Karpas-422 (cell line): ENCODE data around the gene SORCS2. TPM values are rescaled to one million over a fixed set of nuclear protein-coding genes. Genes with fewer than 3 reads are reported as not detected.

ENCODE experiments used
- DNase-seq: peaks from one replicate; pipeline ENCODE4 v3.0.0-alpha.2; 2015
- H2AFZ ChIP-seq: fragments of 200-600 bp; sonication (generic); 2 replicates; pipeline ENCODE4 v1.6.1; 2014; ENCODE audit warnings: antibody characterized with exemption, low read length, mixed read lengths
- H3K27ac ChIP-seq: fragments of 200-600 bp; sonication (generic); 2 replicates; pipeline ENCODE4 v1.5.1; 2014; ENCODE audit warnings: mild to moderate bottlenecking, low read length, moderate library complexity
- H3K27me3 ChIP-seq: fragments of 200-600 bp; sonication (generic); 2 replicates; pipeline ENCODE4 v1.6.1; 2014; ENCODE audit warnings: low read length, mixed read lengths
- H3K36me3 ChIP-seq: fragments of 200-600 bp; sonication (generic); 2 replicates; pipeline ENCODE4 v1.6.1; 2014; ENCODE audit warnings: low read length, mixed read lengths; ENCODE audit not compliant: insufficient read depth
- H3K4me1 ChIP-seq: fragments of 200-600 bp; sonication (generic); 2 replicates; pipeline ENCODE4 v1.6.1; 2014; ENCODE audit warnings: mild to moderate bottlenecking, low read length, mixed read lengths
- H3K4me2 ChIP-seq: fragments of 200-600 bp; sonication (generic); 2 replicates; pipeline ENCODE4 v1.6.1; 2014; ENCODE audit warnings: low read length, low read depth, mild to moderate bottlenecking; ENCODE audit not compliant: poor library complexity, severe bottlenecking
- H3K4me3 ChIP-seq: fragments of 200-600 bp; sonication (generic); 2 replicates; pipeline ENCODE4 v1.5.1; 2014; ENCODE audit warnings: mild to moderate bottlenecking, antibody characterized with exemption, low read length, mixed read lengths
- H3K79me2 ChIP-seq: fragments of 200-600 bp; sonication (generic); 2 replicates; pipeline ENCODE4 v1.6.1; 2014; ENCODE audit warnings: mild to moderate bottlenecking, low read length, mixed read lengths
- H3K9ac ChIP-seq: fragments of 200-600 bp; sonication (generic); 2 replicates; pipeline ENCODE4 v1.6.0; 2014; ENCODE audit warnings: low read length
- H3K9me2 ChIP-seq: fragments of 200-600 bp; sonication (generic), shearing (Covaris generic); replicated peaks from 2 replicates; pipeline ENCODE4 v1.6.0; 2014; ENCODE audit warnings: mild to moderate bottlenecking, low read length, moderate library complexity; ENCODE audit not compliant: insufficient read depth
- H3K9me3 ChIP-seq: fragments of 300-700, 200-600 bp; sonication (generic); 2 replicates; pipeline ENCODE4 v1.6.1; 2014; ENCODE audit warnings: low read length, mixed read lengths
- H4K20me1 ChIP-seq: fragments of 200-600 bp; sonication (generic); 2 replicates; pipeline ENCODE4 v1.6.1; 2014; ENCODE audit warnings: mild to moderate bottlenecking, antibody characterized with exemption, low read length, low read depth; ENCODE audit not compliant: insufficient read depth
- total RNA-seq: library from RNA; depleted of rRNA; stranded (reverse); fragments of >200 nt; shearing (Covaris generic); gene quantifications from 2 replicates; pipeline ENCODE4 v1.2.3, GENCODE V29; 2014; ENCODE audit warnings: low replicate concordance

The SORCS2 gene
- total RNA-seq, 1 experiment from 2014 or later = not detected

DNA sequence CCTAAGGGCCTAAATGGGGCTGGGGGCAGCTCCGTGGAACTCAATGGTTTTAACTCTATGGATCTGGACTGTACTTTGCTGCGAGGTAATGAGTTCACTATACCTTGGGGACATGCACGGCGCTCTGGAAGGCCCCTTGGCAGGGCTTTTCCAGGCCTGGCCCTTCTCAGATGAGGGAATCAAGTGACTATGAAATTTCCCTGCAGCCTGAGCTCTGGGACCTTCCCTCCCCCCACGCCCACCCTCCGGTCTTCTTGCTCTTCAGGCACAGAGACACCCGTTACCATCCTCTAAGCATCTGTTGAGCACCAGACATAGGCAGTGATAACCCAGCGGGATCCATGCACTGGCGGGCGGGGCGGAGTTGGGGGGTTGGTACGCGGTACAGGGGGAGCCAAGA, 133.2 kb downstream of the SORCS2 start:
- no peaks in the 10 kb centered on the region for H3K4me1 ChIP-seq
- H3K9me3 ChIP-seq = no peaks in the 10 kb centered on the region
- no peak overlapping the region for H3K9ac ChIP-seq
- H2AFZ ChIP-seq = no peak overlapping the region
- H3K27me3 ChIP-seq = no peaks in the 10 kb centered on the region
- no peaks in the 10 kb centered on the region for H3K36me3 ChIP-seq
- no peak overlapping the region for H3K4me2 ChIP-seq
- no peak for DNase-seq
- no peak overlapping the region for H3K27ac ChIP-seq
- no peak overlapping the region for H3K4me3 ChIP-seq
- H3K79me2 ChIP-seq = no peaks in the 10 kb centered on the region
- H4K20me1 ChIP-seq = no peaks in the 10 kb centered on the region
- H3K9me2 ChIP-seq = no peaks in the 10 kb centered on the region

DNA sequence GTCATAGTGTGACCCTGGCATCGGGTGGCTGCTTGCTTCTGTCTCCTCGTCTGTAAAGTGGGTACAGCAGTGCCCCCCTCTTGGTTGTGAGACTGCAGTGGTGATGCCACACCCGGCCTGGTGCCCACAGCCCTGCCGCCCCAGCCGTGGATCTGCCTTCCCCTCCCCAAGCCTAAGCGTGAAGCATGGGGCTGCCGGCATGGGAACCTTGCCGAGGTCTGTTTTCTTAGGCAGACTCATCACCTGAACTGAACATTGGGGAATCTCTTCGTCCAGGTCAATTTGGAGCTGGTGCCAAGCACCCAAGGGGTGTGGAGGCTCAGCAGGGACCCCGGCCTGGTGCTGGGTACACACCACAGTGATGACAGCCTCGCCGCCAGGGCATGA, 134.0 kb downstream of the SORCS2 start:
- Histone ChIP-seq H3K27me3 (no peaks in the 10 kb centered on the region), H3K36me3 (no peaks in the 10 kb centered on the region), H3K9ac (no peak overlapping the region), H3K4me1 (no peaks in the 10 kb centered on the region), H3K9me3 (no peaks in the 10 kb centered on the region), H3K4me2 (no peak overlapping the region), H2AFZ (no peak overlapping the region), H3K9me2 (no peaks in the 10 kb centered on the region), H3K4me3 (no peak overlapping the region), H3K79me2 (no peaks in the 10 kb centered on the region), H3K27ac (no peak overlapping the region), H4K20me1 (no peaks in the 10 kb centered on the region)
- no peak for DNase-seq

DNA sequence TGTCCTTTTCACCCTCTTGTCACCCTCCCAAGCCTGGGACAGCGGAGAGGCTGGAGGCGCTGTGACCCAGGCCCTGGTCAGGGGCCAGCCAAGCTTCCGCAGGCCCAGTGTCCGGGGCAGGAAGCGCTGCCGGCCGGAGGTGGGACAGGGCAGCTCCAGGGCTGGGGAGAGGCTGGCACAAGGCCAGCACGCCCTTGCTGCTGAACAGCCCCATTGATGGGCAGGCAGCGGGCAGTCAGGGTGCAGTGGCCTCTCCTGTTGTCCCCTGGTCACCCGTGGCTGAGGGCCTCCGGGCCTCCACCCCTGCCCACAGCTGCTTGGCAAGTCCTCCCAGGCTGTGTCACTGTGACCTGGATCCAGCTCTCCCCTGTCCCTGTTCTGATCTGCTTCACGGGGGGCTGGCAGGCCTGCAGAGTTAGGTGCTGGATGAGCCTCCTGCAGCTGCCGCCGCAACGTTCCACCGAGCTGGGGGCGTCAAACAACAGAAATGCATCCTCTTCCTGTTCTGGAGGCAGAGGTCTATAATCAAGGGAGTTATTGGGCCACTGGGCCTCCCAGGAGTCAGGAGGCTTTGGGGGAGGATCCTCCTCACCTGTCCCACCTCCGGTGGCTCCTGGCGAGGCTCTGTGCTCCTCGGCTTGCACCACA, 134.5 kb downstream of the SORCS2 start:
- H3K9me3 ChIP-seq = no peaks in the 10 kb centered on the region
- no peak for DNase-seq
- no peak overlapping the region for H3K9ac ChIP-seq
- no peak overlapping the region for H2AFZ ChIP-seq
- no peaks in the 10 kb centered on the region for H3K79me2 ChIP-seq
- H3K4me3 ChIP-seq = no peak overlapping the region
- no peaks in the 10 kb centered on the region for H3K36me3 ChIP-seq
- no peak overlapping the region for H3K4me2 ChIP-seq
- H3K4me1 ChIP-seq = no peaks in the 10 kb centered on the region
- no peak overlapping the region for H3K27ac ChIP-seq
- no peaks in the 10 kb centered on the region for H3K9me2 ChIP-seq
- H3K27me3 ChIP-seq = no peaks in the 10 kb centered on the region
- H4K20me1 ChIP-seq = no peaks in the 10 kb centered on the region

DNA sequence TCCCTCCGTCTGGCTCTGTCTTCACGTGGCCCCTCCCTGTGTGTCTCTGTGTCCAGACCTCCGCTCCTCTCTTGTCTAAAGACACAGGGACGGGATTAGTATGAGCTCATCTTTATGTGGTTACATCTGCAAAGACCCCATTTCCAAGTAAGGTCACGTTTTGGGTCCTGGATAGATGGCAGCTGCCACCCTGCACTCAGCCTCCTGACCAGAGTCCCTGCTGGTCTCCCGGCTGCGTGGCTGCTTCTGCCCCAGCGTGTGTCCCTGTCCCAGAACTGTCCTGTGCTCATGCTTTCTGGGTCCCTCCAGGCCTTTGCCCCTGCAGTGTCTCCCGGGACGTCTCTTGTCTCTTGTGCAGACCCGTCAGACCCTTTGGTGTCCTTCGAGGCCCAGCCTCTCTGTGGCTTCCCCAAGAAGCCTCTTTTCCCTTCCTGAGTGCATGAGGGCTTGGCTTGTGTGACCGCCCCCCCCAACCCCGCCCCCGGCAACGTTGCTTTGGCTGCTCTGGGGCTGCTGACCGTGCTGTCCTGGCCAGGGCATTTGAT, 135.1 kb downstream of the SORCS2 start:
- Histone ChIP-seq H3K36me3 (no peaks in the 10 kb centered on the region), H3K27me3 (no peaks in the 10 kb centered on the region), H3K4me2 (no peak overlapping the region), H2AFZ (no peak overlapping the region), H3K4me3 (no peak overlapping the region), H3K9me3 (no peaks in the 10 kb centered on the region), H3K4me1 (no peaks in the 10 kb centered on the region), H4K20me1 (no peaks in the 10 kb centered on the region), H3K79me2 (no peaks in the 10 kb centered on the region), H3K9ac (no peak overlapping the region), H3K9me2 (no peaks in the 10 kb centered on the region), H3K27ac (no peak overlapping the region)
- DNase-seq = no peak

DNA sequence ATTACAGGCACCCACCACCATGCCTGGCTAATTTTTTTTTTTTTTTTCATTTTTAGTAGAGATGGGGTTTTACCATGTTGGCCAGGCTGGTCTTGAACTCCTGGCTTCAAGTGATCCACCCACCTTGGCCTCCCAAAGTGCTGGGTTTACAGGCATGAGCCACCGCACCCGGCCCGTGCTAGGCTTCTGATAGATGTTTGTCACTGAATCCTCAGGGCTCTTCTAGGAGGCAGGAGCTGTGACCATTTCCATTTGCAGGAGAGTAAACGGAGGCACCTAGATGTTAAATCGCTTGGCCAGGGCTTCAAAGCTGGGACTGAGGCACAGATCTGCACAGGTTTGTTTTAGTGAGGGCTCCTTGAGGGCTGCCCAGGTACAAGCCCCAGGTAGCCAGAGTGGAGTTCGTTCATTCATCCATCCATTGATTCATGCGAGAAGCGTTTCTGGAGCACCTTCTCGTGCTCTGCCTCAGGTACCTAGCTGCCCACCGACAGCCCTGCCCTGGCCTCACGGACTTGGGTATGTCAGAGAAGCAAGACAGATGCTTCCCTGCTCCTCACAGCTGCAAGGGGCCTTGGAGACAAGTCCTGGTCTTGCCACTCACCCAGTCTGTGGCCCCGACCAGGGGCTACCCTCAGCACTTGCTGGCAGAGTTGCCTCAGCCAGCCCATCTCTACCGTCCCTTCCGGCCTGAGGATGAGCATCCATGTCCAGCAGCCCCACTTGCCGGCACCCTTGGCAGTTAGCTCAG, 136.0 kb downstream of the SORCS2 start:
- no peak overlapping the region for H2AFZ ChIP-seq

DNA sequence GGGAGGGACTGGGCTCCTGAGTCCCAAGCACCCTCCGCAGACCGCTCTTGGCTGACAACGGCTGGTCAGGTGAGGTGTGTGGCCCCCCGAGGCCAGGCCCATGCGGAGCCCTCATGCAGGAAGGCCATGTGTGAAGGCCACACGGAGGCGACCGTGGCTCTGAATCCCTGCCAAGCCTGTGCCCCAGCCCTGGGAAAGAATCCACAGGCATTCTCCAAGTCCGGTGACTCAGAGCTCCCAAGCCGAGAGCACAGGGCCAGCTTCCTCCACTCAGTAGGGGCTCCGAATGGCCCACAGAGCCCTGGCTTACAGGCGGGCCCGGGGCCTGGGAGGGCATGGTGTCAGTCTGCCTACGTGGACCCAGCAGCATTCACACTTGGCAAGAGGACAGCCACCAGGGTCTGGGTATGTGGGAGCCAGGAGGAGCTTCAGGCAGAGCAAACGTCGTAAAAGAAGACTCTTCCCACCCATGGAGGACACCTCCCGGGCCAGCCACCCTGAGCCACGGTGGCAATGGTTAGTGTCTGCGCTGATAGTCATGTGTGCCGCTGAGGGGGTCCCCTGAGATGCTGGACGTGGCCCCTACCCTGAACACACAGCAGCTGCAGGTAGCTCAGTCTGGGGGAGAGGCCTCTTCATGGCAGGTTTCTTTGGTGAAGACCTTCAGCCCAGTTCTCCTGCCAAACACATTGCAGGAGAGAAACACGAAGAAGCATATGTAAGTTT, 136.7 kb downstream of the SORCS2 start:
- Histone ChIP-seq H2AFZ (no peak overlapping the region), H3K9ac (no peak overlapping the region)
- no peak for DNase-seq

More for the DNA sequence above, 136.0 kb downstream of the SORCS2 start:
- H3K36me3 ChIP-seq = no peaks in the 10 kb centered on the region
- H3K4me2 ChIP-seq = no peak overlapping the region
- H3K4me3 ChIP-seq = no peak overlapping the region
- H3K27ac ChIP-seq = no peak overlapping the region
- no peaks in the 10 kb centered on the region for H4K20me1 ChIP-seq
- H3K9me3 ChIP-seq = no peaks in the 10 kb centered on the region
- no peaks in the 10 kb centered on the region for H3K79me2 ChIP-seq
- DNase-seq = no peak
- H3K27me3 ChIP-seq = no peaks in the 10 kb centered on the region
- H3K9me2 ChIP-seq = no peaks in the 10 kb centered on the region
- no peak overlapping the region for H3K9ac ChIP-seq
- H3K4me1 ChIP-seq = no peaks in the 10 kb centered on the region

DNA sequence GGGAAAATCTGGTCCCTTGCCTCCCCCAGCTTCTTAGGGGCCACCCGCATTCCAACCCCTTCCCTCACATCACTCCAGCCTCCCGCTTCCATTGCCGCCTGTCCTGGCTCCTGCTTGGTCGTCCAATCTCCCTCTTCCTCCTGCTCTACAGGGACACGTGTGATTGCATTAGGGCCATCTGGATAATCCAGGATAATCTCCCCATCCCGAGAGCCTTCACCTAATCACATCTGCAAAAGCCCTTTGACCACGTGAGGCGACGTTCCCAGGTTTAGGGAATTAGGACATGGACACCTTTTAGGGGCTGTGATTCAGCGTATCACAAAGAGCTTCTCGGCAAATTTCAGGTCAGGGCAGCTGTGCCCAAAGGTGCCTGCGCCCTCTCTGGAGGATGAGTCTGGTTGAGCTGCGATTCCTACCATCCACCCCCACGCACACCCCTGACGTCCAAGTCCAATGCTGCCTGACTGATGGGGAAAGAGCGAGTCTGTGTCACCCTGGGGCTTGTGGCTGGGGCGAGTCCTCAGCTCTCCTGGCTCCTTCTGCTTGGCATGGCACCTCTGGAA, 137.8 kb downstream of the SORCS2 start:
- Histone ChIP-seq H3K27me3 (no peaks in the 10 kb centered on the region), H3K27ac (no peak overlapping the region), H2AFZ (no peak overlapping the region), H3K9ac (no peak overlapping the region), H3K4me1 (no peaks in the 10 kb centered on the region), H3K4me2 (no peak overlapping the region), H4K20me1 (no peaks in the 10 kb centered on the region), H3K36me3 (no peaks in the 10 kb centered on the region), H3K4me3 (no peak overlapping the region), H3K79me2 (no peaks in the 10 kb centered on the region), H3K9me2 (no peaks in the 10 kb centered on the region), H3K9me3 (no peaks in the 10 kb centered on the region)
- DNase-seq = no peak

More for the DNA sequence above, 136.7 kb downstream of the SORCS2 start:
- H3K4me1 ChIP-seq = no peaks in the 10 kb centered on the region
- H4K20me1 ChIP-seq = no peaks in the 10 kb centered on the region
- no peaks in the 10 kb centered on the region for H3K36me3 ChIP-seq
- no peak overlapping the region for H3K27ac ChIP-seq
- no peak overlapping the region for H3K4me3 ChIP-seq
- no peaks in the 10 kb centered on the region for H3K9me3 ChIP-seq
- H3K27me3 ChIP-seq = no peaks in the 10 kb centered on the region
- H3K79me2 ChIP-seq = no peaks in the 10 kb centered on the region
- H3K4me2 ChIP-seq = no peak overlapping the region
- no peaks in the 10 kb centered on the region for H3K9me2 ChIP-seq
